Caco-2 (cell line): ENCODE data around the gene ZNF276. TPM values are rescaled to one million over a fixed set of nuclear protein-coding genes. Genes with fewer than 3 reads are reported as not detected.
"Not testable (repeated sequence)": the region's sequence is repeated elsewhere in the genome, so short reads cannot be mapped to it uniquely, and the experiment has no call there.

Experiments used
- Bru-seq: library from RNA; stranded (reverse); fragments of 400-500 nt; gene quantifications from one replicate; lab custom pipeline; 2021; lab: Mats Ljungman, UMichigan
- BruChase-seq, 2 experiments: library from RNA; stranded (reverse); fragments of 400-500 nt; gene quantifications; one replicate each; lab custom pipeline; 2021; lab: Mats Ljungman, UMichigan
- BruUV-seq: library from RNA; stranded (reverse); fragments of 400-500 nt; replicated peaks from 2 replicates; lab custom pipeline; 2021; lab: Mats Ljungman, UMichigan
- CTCF ChIA-PET: fragments of 300-600 bp; sonication (Branson Sonifier 250); formaldehyde crosslinking; loops from one replicate; lab custom pipeline; 2022; ENCODE audit warnings: antibody characterized with exemption; lab: Charles Lee
- POLR2A ChIA-PET: fragments of 300-600 bp; sonication (Branson Sonifier 250); formaldehyde crosslinking; loops from one replicate; lab custom pipeline; 2022; ENCODE audit warnings: antibody characterized with exemption; lab: Charles Lee
- DNase-seq, 2 experiments: peaks; one replicate each; pipeline versions ENCODE4 v3.0.0 to v3.0.0-alpha.2; 2020 to 2022
- H3K27me3 ChIP-seq: replicated peaks from 2 replicates; pipeline ENCODE4 v1.6.0; 2011; ENCODE audit warnings: low read length; ENCODE audit not compliant: control insufficient read depth, insufficient read depth
- H3K36me3 ChIP-seq: 2 replicates; pipeline ENCODE4 v1.5.1; 2011; ENCODE audit warnings: low read length; ENCODE audit not compliant: control insufficient read depth, insufficient read depth
- H3K4me1 ChIP-seq: fragments of 250-450 bp; sonication (Bioruptor Pico); 2 replicates; pipeline ENCODE4 v1.5.1; 2020; ENCODE audit warnings: mild to moderate bottlenecking
- H3K4me3 ChIP-seq: 2 replicates; pipeline ENCODE4 v1.5.1; 2011; ENCODE audit warnings: low read depth, mild to moderate bottlenecking, control low read depth, low read length
- H3K9me3 ChIP-seq: fragments of 250-450 bp; sonication (Bioruptor Pico); 2 replicates; pipeline ENCODE4 v1.5.1; 2020; ENCODE audit warnings: mild to moderate bottlenecking, moderate library complexity
- H3K27ac Mint-ChIP-seq: one replicate; pipeline ENCODE4 v1.8.0; 2022; ENCODE audit warnings: mixed read lengths; ENCODE audit not compliant: unreplicated experiment
- H3K27me3 Mint-ChIP-seq: one replicate; pipeline ENCODE4 v1.8.0; 2022; ENCODE audit warnings: mixed read lengths; ENCODE audit not compliant: insufficient read depth, unreplicated experiment
- H3K36me3 Mint-ChIP-seq: one replicate; pipeline ENCODE4 v1.8.0; 2022; ENCODE audit warnings: mild to moderate bottlenecking, mixed read lengths; ENCODE audit not compliant: insufficient read depth, unreplicated experiment
- H3K4me1 Mint-ChIP-seq: one replicate; pipeline ENCODE4 v1.8.0; 2022; ENCODE audit warnings: low read depth, mixed read lengths; ENCODE audit not compliant: unreplicated experiment
- H3K4me3 Mint-ChIP-seq: one replicate; pipeline ENCODE4 v1.8.0; 2022; ENCODE audit warnings: mild to moderate bottlenecking, moderate library complexity, mixed read lengths; ENCODE audit not compliant: unreplicated experiment
- H3K9me3 Mint-ChIP-seq: one replicate; pipeline ENCODE4 v1.8.0; 2022; ENCODE audit warnings: mixed read lengths; ENCODE audit not compliant: unreplicated experiment
- intact Hi-C: fragments of 100-400 bp; cut with micrococcal nuclease; formaldehyde crosslinking; loops from one replicate; pipeline ENCODE4 v1.10.0; 2022; ENCODE audit not compliant: unreplicated experiment
- long read RNA-seq: library from polyadenylated mRNA; stranded (forward); transcript quantifications from one replicate; pipeline ENCODE4 v2.0.0, GENCODE V29; 2022
- total RNA-seq: library from RNA; stranded (reverse); gene quantifications from 2 replicates; pipeline ENCODE4 v1.2.3, GENCODE V29; 2022
- TF ChIP-seq, protein P1 (sequence below), 2 experiments: fragments of 200-600 bp in 1 of 2; IDR thresholded peaks; 1 replicate in 1 of 2; 2 replicates in 1 of 2; pipeline versions ENCODE4 v1.5.1 to v1.8.0; 2011 to 2022; ENCODE audit warnings: antibody characterized with exemption in 1 of 2, control low read depth in 1 of 2, inconsistent platforms in 1 of 2, low read depth in 1 of 2, low read length in 1 of 2, mild to moderate bottlenecking in 1 of 2, moderate library complexity in 1 of 2; ENCODE audit not compliant: insufficient read depth in 1 of 2, severe bottlenecking in 1 of 2, unreplicated experiment in 1 of 2

ZNF276 gene, protein sequence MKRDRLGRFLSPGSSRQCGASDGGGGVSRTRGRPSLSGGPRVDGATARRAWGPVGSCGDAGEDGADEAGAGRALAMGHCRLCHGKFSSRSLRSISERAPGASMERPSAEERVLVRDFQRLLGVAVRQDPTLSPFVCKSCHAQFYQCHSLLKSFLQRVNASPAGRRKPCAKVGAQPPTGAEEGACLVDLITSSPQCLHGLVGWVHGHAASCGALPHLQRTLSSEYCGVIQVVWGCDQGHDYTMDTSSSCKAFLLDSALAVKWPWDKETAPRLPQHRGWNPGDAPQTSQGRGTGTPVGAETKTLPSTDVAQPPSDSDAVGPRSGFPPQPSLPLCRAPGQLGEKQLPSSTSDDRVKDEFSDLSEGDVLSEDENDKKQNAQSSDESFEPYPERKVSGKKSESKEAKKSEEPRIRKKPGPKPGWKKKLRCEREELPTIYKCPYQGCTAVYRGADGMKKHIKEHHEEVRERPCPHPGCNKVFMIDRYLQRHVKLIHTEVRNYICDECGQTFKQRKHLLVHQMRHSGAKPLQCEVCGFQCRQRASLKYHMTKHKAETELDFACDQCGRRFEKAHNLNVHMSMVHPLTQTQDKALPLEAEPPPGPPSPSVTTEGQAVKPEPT
- total RNA-seq (28.1 and 35.4 TPM in 2 replicates), Bru-seq, nascent RNA (percentile 66 among the genes with signal in this experiment), BruChase-seq, experiment 1, labeled RNA remaining after a 2-hour chase (percentile 72 among the genes with signal in this experiment), BruChase-seq, experiment 2, labeled RNA remaining after a 6-hour chase (percentile 81 among the genes with signal in this experiment)
- long read RNA-seq, full-length matches to known transcripts = 2 of 21 reads
- long read RNA-seq, partial matches to known transcripts = 14 of 21 reads
- long read RNA-seq, other reads (novel, unspliced or antisense) = 5 of 21 reads

DNA sequence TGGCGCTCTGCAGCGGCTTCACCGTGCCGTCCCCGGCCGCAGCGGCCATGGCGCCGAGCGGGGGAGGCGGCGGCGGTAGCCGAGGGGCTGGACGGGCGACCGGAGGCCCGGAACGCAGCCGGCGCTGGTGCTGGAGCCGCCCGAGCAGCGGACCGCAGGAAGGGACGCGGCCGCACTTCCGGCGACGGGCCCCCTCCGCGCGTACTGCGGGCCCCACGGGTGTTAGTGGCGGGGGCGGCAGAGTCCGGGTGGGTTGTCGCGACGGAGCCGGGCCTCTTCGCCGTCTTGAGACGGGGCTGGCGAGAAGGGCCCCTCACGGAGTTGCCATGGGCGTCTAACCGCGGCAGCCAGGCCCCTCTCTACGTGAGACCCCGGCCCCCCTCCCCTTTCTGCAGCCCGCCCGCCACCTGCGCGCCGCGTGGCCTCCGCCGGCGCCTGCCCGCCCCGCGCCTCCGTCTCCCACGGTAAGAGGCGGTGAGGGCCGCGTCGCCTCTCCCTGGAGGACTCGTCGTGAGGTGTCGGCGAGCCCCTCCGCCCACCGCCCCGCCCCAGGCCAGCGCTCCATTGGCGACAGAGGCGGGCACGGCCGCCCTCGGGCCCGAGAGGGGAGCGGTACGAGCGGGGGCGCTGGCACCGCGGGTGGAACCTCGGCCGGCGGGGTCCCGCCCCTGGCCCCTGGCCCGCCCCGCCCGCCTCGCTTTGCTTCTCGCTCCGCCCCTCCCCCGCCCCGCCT is at the start of gene ZNF276, which contains the start of gene VPS9D1:
Gene ZNF276 (plus strand): TSS at position 725 of the 733 bp plus-strand sequence. CDS start 104 bp downstream, outside the sequence.
Gene VPS9D1 (minus strand): TSS at position 86 of the 733 bp plus-strand sequence. CDS start 37 bp downstream, at position 49.
- H3K4me1 Mint-ChIP-seq = peaks cover 32% of the 10 kb centered on the region
- H3K27ac Mint-ChIP-seq = peak within 1 kb of the TSS; percentile 83
- H3K36me3 Mint-ChIP-seq = peaks cover 75% of the 10 kb centered on the region
- intact Hi-C loops = loop anchor here (1.0 kb wide), 2 partner anchors 9 to 19 kb away; no protein-coding TSS in a partner anchor
- Histone ChIP-seq H3K4me3 (peak within 1 kb of the TSS; percentile 58), H3K4me1 (peaks cover 25% of the 10 kb centered on the region), H3K27me3 (no peaks in the 10 kb centered on the region), H3K9me3 (no peaks in the 10 kb centered on the region), H3K36me3 (peaks cover 6% of the 10 kb centered on the region)
- TF ChIP-seq, protein P1, sequence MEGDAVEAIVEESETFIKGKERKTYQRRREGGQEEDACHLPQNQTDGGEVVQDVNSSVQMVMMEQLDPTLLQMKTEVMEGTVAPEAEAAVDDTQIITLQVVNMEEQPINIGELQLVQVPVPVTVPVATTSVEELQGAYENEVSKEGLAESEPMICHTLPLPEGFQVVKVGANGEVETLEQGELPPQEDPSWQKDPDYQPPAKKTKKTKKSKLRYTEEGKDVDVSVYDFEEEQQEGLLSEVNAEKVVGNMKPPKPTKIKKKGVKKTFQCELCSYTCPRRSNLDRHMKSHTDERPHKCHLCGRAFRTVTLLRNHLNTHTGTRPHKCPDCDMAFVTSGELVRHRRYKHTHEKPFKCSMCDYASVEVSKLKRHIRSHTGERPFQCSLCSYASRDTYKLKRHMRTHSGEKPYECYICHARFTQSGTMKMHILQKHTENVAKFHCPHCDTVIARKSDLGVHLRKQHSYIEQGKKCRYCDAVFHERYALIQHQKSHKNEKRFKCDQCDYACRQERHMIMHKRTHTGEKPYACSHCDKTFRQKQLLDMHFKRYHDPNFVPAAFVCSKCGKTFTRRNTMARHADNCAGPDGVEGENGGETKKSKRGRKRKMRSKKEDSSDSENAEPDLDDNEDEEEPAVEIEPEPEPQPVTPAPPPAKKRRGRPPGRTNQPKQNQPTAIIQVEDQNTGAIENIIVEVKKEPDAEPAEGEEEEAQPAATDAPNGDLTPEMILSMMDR (IDR thresholded peaks at IDR 0.05; ENCODE audit: insufficient read depth in 1 of 2, low read depth in 1 of 2, low read length in 1 of 2, severe bottlenecking in 1 of 2, unreplicated experiment in 1 of 2) = no peak
- no peaks in the 10 kb centered on the region for H3K27me3 Mint-ChIP-seq
- CTCF ChIA-PET = interaction anchor here (0.6 to 1.0 kb wide), 3 partner anchors 9 to 187 kb away, joined by 4 to 7 read pairs (median 5); no protein-coding TSS in a partner anchor
- H3K4me3 Mint-ChIP-seq = peak within 1 kb of the TSS; percentile 80
- POLR2A ChIA-PET = interaction anchor here (1.3 to 1.5 kb wide), 2 partner anchors 21 to 35 kb away, joined by 4 read pairs; partner anchors contain the start of gene CDK10
- no TSS peak for BruUV-seq
- peak; percentile 88 to 91 for DNase-seq
- no peaks in the 10 kb centered on the region for H3K9me3 Mint-ChIP-seq

DNA sequence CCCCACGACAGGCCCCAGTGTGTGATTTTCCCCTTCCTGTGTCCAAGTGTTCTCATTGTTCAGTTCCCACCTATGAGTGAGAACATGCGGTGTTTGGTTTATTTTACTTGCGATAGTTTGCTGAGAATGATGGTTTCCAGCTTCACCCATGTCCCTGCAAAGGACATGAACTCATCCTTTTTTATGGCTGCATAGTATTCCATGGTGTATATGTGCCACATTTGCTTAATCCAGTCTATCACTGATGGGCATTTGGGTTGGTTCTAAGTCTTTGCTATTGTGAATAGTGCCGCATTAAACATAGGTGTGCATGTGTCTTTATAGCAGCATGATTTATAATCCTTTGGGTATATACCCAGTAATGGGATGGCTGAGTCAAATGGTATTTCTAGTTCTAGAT is 49.8 kb upstream of the ZNF276 start:
- intact Hi-C loops, H3K27me3 ChIP-seq, H3K4me1 Mint-ChIP-seq, H3K9me3 ChIP-seq, H3K27ac Mint-ChIP-seq, BruUV-seq, DNase-seq, H3K4me3 ChIP-seq, H3K9me3 Mint-ChIP-seq, H3K36me3 ChIP-seq, H3K27me3 Mint-ChIP-seq, H3K4me1 ChIP-seq, H3K4me3 Mint-ChIP-seq: not testable (repeated sequence)
- POLR2A ChIA-PET = interaction anchor here (0.6 kb wide), 1 partner anchor 454 kb away, joined by 3 read pairs; the partner anchor contains the start of gene ZNF778
- CTCF ChIA-PET = interaction anchor here (1.9 kb wide), 1 partner anchor 29 kb away, joined by 7 read pairs; no protein-coding TSS in a partner anchor
- peaks cover 13% of the 10 kb centered on the region for H3K36me3 Mint-ChIP-seq

DNA sequence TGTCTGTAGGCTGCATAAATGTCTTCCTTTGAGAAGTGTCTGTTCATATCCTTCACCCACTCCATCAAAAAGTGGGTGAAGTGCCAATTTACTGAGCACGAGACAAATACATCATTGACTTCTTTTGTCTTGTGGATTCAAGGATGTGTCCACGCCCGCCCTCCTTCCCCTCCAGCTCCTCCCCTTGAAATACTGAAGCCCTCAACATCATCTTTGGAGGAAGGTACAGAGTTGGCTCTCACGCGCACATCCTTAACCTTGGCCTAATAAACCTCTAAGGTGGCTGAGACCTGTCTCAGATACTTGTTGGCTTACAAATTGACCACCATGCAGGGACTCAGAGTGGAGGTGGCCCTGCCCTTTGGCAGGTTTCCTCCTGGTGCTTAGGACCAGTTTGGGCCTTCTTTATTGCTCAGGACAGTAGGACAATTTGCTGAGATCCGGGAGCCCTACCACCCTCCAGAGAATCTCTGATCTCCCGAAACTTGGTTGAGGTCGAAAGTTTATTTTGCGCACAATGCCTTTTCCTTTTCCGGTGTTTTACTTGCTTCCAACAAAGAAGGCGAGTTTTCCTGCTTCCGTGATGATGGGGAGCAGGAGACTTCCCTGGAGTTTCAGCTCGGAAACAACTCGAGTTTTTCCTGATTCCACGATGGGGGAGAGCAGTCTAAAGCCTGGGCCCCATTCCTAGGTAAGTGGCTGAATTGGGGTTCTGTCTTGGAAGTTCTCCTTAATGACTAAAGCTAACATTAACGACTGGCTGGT is 49.0 kb upstream of the ZNF276 start:
- Histone ChIP-seq H3K4me1 (no peaks in the 10 kb centered on the region), H3K27me3 (no peaks in the 10 kb centered on the region), H3K4me3 (no peak overlapping the region), H3K9me3 (peaks cover 15% of the 10 kb centered on the region), H3K36me3 (no peaks in the 10 kb centered on the region)
- no peaks in the 10 kb centered on the region for H3K4me1 Mint-ChIP-seq
- ChIA-PET CTCF (no interaction called here), POLR2A (no interaction called here)
- TF ChIP-seq, protein P1 (IDR thresholded peaks at IDR 0.05; ENCODE audit: insufficient read depth in 1 of 2, low read depth in 1 of 2, low read length in 1 of 2, severe bottlenecking in 1 of 2, unreplicated experiment in 1 of 2) = no peak
- H3K36me3 Mint-ChIP-seq = peaks cover 10% of the 10 kb centered on the region
- H3K27ac Mint-ChIP-seq = no peak overlapping the region
- no peak for DNase-seq
- H3K9me3 Mint-ChIP-seq = no peaks in the 10 kb centered on the region
- H3K4me3 Mint-ChIP-seq = no peak overlapping the region
- no TSS peak for BruUV-seq
- intact Hi-C loops = no loop called here
- no peaks in the 10 kb centered on the region for H3K27me3 Mint-ChIP-seq
